HG03354 (cell line): ENCODE measurements around the gene HLF.
"Not testable (repeated sequence)": the region's sequence is repeated elsewhere in the genome, so short reads cannot be mapped to it uniquely, and the experiment has no call there.

Source experiments
- ATAC-seq: cut with Tn5 transposase; IDR thresholded peaks from one replicate; pipeline ENCODE4 v1.9.1; 2021; ENCODE audit warnings: mild to moderate bottlenecking; ENCODE audit not compliant: unreplicated experiment, poor library complexity, severe bottlenecking

The HLF gene

GRCh38 chr17:55321427-55322060, 56.8 kb downstream of the HLF start:
- ATAC-seq = no peak

DNA sequence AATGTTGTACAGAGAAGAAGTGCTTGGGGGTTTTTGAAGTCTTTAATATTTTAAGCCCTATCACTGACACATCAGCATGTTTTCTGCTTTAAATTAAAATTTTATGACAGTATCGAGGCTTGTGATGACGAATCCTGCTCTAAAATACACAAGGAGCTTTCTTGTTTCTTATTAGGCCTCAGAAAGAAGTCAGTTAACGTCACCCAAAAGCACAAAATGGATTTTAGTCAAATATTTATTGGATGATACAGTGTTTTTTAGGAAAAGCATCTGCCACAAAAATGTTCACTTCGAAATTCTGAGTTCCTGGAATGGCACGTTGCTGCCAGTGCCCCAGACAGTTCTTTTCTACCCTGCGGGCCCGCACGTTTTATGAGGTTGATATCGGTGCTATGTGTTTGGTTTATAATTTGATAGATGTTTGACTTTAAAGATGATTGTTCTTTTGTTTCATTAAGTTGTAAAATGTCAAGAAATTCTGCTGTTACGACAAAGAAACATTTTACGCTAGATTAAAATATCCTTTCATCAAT, 57.8 kb downstream of the HLF start:
- ATAC-seq = no peak

DNA sequence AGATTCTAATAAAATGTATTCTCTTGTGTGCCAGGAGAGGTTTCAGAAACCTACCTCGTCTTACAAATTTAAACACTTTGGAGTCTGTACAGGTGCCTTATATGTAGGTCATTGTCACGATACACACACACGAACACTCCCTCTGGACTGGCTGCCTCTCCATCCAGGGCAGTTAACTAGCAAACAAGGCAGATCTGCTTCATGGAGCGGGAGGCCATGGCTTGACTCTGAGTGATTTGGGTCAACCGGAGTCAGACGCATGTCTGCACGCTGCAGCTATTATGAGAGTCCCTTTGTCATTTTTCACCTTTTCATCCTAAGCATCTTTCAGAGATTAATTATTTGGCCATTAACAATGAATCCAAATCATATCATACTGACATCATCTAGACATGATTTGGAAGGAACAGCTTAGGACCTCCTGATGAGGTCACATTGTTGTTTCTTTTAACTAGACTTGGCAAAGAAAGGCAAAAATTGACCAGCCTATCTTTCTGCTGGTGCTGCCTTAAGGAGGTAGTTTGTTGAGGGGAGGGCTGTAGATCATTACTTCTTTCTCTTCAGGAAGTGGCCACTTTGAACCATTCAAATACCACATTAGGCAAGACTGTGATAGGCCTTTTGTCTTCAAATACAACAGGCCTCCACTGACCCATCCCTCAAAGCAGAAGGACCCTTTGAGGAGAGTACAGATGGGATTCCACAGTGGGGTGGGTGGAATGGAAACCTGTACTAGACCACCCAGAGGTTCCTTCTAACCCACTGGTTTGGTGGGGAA, 58.9 kb downstream of the HLF start:
- ATAC-seq = no peak

DNA sequence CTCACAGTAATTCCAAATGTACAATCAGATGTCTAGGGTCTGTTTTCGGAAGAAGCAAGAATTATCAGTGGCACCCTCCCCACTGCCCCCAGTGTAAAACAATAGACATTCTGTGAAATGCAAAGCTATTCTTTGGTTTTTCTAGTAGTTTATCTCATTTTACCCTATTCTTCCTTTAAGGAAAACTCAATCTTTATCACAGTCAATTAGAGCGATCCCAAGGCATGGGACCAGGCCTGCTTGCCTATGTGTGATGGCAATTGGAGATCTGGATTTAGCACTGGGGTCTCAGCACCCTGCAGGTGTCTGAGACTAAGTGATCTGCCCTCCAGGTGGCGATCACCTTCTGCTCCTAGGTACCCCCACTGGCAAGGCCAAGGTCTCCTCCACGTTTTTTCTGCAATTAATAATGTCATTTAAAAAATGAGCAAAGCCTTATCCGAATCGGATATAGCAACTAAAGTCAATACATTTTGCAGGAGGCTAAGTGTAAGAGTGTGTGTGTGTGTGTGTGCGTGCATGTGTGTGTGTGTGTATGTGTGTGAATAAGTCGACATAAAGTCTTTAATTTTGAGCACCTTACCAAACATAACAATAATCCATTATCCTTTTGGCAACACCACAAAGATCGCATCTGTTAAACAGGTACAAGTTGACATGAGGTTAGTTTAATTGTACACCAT, 59.7 kb downstream of the HLF start:
- no peak for ATAC-seq

- ATAC-seq = no peak
Measured at GRCh38 chr17:55325406-55325805, 60.6 kb downstream of the HLF start.

- no peak for ATAC-seq
Measured at GRCh38 chr17:55326030-55326429, 61.3 kb downstream of the HLF start.

DNA sequence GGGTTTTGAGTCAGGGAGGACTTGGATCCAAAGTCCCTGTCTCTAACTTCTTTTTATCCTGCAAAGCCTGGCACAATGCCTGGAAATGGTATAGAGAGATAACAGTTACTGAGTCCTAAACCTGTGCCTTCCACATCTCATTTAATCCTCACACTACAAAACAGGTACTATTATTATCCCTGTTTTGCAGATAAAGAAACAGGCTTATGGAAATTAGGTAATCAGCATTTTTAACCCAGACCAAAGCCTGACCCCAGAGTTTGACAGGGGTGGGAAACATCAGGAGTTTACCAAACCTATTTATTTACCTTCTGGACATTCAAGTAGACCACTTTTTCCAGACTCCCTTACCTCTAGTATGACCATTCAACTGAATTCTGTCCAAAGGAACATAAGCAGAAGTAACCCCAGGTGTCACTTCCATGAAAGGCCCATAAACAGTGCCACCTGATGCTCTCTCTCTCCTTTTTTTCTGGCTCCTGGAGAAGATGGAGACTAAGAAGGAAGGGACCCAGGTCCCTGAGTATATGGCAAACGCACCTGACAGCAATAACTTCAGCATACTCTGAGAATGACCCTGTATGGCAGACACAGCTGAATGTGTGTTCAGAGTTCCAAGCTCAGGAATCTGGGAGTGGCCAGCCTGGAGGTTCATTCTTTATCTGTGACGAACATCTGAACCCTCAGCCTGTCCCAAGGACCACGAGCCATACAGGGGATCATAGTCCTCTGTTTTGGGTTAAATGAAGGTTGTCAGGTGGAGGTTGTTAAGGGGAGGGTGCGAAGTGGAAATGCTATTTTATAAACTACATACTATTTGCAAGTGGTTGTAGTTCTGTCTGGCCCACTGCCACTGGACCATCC, 62.7 kb downstream of the HLF start:
- ATAC-seq = no peak

DNA sequence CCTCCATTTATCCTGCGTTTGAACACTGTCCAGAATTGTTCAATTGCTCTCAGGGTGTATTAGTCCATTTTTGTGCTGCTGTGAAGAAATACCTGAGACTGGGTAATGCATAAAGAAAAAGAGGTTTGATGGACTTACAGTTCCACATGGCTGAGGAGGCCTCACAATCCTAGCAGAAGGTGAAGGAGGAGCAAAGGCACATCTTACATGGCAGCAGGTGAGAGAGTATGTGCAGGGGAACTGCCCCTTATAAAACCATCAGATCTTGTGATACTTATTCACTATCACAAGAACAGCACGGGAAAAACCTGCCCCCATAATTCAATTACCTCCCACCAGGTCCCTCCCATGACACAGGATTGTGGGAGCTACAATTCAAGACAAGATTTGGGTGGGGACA, 63.8 kb downstream of the HLF start:
- ATAC-seq = not testable (repeated sequence)

- no peak for ATAC-seq
Measured at GRCh38 chr17:55330344-55330933, 65.7 kb downstream of the HLF start.

DNA sequence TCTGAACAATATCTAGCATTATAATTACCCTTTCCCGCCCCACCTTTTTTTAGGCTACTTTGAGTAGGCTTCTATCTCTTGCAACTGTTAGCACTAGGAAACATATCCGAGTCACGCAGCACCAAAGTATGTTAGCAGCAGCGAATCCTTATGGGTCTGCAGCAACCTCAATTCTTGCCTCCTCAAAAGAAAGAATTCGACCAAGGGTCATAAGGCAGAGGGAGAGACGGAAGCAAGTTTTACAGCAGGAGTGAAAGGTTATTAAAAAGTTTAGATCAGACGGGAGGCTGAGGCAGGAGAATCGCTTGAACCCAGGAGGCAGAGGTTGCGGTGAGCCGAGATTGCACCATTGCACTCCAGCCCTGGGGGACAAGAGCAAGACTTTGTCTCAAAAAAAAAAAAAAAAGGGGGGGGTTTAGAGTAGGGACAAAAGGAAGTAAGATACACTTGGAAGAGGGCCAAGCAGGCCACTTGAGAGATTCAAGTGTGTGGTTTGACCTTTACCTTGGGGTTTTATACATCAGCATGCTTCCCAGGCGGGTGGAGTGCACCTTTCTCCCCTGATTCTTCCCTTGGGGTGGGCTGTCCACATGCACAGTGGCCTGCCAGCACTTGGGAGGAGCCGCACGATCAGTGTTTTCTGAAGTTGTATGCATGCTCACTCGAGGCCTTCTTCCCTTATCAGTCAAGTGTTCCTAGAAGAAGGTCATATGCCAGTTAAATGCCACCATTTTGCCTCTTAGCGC, 67.7 kb downstream of the HLF start:
- ATAC-seq = no peak

- ATAC-seq = no peak
Measured at GRCh38 chr17:55334285-55334684, 69.5 kb downstream of the HLF start.

- no peak for ATAC-seq
Measured at GRCh38 chr17:55334881-55335540, 70.3 kb downstream of the HLF start.

- no peak for ATAC-seq
Measured at GRCh38 chr17:55335625-55336024, 70.9 kb downstream of the HLF start.

DNA sequence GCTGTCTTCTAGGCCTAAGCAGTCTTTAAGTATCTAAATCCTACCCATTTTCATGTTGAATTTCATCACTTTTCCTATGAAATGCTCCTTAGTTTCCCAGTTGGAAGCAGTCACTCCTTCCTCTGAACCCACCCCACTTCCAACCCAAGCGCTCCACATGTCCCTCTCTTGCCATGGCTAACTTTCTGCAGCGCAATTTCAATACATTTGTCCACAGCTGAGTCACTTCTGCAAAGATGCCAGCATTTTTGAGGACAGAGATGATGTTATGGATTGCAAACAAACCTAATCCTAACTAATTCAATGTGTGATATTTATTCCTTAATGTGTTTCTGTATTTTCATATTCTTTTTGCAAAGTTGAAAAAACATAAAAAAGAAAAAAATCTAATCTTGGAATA, 71.7 kb downstream of the HLF start:
- no peak for ATAC-seq

GRCh38 chr17:55340176-55340575, 75.4 kb downstream of the HLF start:
- no peak for ATAC-seq

DNA sequence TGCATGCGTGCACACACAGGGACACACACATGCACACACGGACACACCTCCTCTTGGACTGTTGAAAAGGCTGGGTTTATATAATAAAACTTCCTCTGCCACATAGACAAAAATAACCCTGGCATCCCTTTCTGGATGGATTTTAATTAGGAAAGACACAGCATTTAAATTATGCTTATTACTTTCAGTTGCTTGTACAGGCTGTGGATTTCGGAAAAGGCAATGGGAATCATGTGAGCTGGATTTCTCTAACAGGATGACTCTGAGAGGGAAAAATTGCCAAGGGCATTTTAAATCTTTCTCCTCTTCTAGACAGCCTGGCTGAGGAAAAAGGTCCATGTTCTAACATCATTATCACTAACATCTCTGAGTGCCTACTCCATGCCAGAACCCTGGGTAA, 75.9 kb downstream of the HLF start:
- ATAC-seq = no peak

DNA sequence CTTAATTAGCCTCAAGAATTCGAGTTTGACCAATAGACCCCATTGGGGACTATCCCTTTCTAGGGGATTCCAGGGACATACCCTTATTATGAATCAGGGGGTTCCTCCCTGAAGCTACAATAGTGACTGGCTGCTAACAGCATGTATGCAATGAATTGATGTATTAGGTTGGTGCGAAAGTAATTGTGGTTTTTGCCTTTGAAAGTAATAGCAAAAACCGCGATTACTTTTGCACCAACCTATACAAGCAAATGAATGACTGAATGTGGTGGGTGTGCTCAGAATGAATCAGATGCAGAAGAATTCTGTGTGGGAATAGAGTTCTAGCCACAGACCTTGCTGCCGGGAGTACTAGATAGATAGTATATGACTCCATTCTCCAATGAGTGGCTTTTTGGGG, 76.7 kb downstream of the HLF start:
- no peak for ATAC-seq

DNA sequence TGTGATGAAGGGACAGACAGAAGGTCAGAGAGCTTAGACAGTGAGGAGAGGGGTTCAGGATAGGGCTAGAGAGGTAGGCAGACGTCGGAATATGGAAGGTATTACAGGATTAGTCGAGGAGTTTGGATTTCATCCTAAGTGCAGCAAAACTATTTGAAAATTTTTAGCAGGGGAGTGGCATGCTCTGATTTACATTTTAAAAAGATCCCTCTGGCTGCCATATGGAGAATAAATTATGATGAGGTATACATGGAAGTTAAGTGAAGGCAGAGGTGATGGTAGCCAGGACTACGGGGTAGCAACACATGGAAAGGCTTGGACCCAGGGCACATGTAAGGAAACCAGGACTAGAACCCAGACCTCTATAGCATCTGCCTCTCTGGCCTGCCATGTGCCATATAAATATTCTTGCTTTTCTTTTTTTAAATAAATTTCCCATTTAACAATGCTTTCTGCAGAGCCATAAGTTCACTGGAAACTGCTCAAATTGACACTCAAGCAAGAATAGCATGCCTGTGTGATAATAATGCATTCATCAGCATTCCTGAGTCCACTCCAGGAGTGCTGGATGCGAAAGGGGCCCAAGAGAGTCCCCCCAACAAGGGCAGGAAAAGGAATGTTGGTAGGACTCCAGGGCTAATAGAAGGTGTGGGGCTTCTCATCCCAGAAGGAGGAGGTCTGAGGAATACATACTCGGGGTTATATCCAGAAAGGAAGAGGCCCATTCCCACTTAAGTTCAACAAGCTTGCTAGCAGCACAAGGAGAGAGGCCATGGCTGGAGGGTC, 78.2 kb downstream of the HLF start:
- no peak for ATAC-seq
